Gastrocnemius medialis (tissue), 4 donors: ENCODE data around the gene DRC3. TPM values are rescaled to one million over a fixed set of nuclear protein-coding genes. Genes with fewer than 3 reads are reported as not detected.

Experiments
- ATAC-seq, 2 donors: fragments of 150-250 bp; one replicate each; pipeline ENCODE4 v1.9.1; 2016
- DNase-seq, 2 donors: peaks; one replicate each; pipeline ENCODE4 v3.0.0-alpha.2; 2019
- H3K27ac ChIP-seq, 4 donors: fragments of 200-600 bp; sonication (generic); 1 replicate in 1 of 4; 2 replicates in 3 of 4; pipeline ENCODE4 v1.5.1; 2016 to 2018; ENCODE audit warnings: mild to moderate bottlenecking in 2 of 4, moderate library complexity in 1 of 4
- H3K27me3 ChIP-seq, 3 donors: fragments of 200-600 bp; sonication (generic) in 2 of 3; 1 replicate in 1 of 3; 2 replicates in 2 of 3; pipeline versions ENCODE4 v1.5.1 to v1.6.0; 2016 to 2019; ENCODE audit warnings: mild to moderate bottlenecking in 1 of 3, moderate library complexity in 1 of 3
- H3K36me3 ChIP-seq, 2 donors: fragments of 200-600 bp; sonication (generic) in 1 of 2; one replicate each; pipeline ENCODE4 v1.5.1; 2017 to 2018
- H3K4me1 ChIP-seq, 2 donors: fragments of 200-600 bp; sonication (generic) in 1 of 2; one replicate each; pipeline ENCODE4 v1.5.1; 2016 to 2017; ENCODE audit warnings: mild to moderate bottlenecking in 2 of 2
- H3K4me3 ChIP-seq, 4 donors: fragments of 200-600 bp; sonication (generic) in 3 of 4; 1 replicate in 1 of 4; 2 replicates in 3 of 4; pipeline ENCODE4 v1.5.1; 2016 to 2019; ENCODE audit warnings: mild to moderate bottlenecking in 2 of 4
- H3K9me3 ChIP-seq, 3 donors: fragments of 200-600 bp; sonication (generic) in 2 of 3; 1 replicate in 1 of 3; 2 replicates in 2 of 3; pipeline ENCODE4 v1.5.1; 2016 to 2019
- CTCF ChIP-seq, 5 experiments: fragments of 450-650 bp in 3 of 5; fragments of 200-600 bp in 2 of 5; sonication (generic) in 2 of 5; IDR thresholded peaks in 4 of 5; conservative IDR thresholded peaks in 1 of 5; 1 replicate in 4 of 5; 2 replicates in 1 of 5; pipeline ENCODE4 v1.5.1; 2016 to 2019; ENCODE audit warnings: antibody characterized with exemption in 5 of 5, mild to moderate bottlenecking in 3 of 5, moderate library complexity in 3 of 5
- POLR2A ChIP-seq, 2 donors: fragments of 450-650 bp; IDR thresholded peaks; one replicate each; pipeline ENCODE4 v1.6.1; 2017; ENCODE audit warnings: antibody characterized with exemption in 2 of 2, mild to moderate bottlenecking in 2 of 2, moderate library complexity in 2 of 2
- in situ Hi-C, 4 donors: fragments of 200-750 bp; cut with MboI; loops; one replicate each; pipeline versions ENCODE4 v1.15.0 to v1.8.0; 2017; ENCODE audit warnings: low sequenced_read_pairs in 4 of 4
- intact Hi-C: fragments of 100-400 bp; cut with DNase I; formaldehyde crosslinking; loops from one replicate; pipeline ENCODE4 v1.15.1; 2023; ENCODE audit warnings: low total_unique reads
- total RNA-seq, 4 donors: library from RNA; depleted of rRNA; stranded (reverse); fragments of >200 nt; gene quantifications; one replicate each; pipeline versions ENCODE4 v1.1.0 to v1.2.3, GENCODE V29; 2016

The DRC3 gene
- total RNA-seq, 4 donors from 2014 or later, result 0.05 to 0.81 (median 0.28) TPM

GRCh38 chr17:18006495-18007239 lies 34.0 kb downstream of the DRC3 start:
- intact Hi-C loops, result no loop called here
- DNase-seq (no peak), ATAC-seq (no peak)
- H3K4me3 ChIP-seq, result no peak overlapping the region
- H3K36me3 ChIP-seq, result peaks cover 0 to 3% of the 10 kb centered on the region in 2 donors
- H3K27me3 ChIP-seq, result no peaks in the 10 kb centered on the region
- no peaks in the 10 kb centered on the region for H3K9me3 ChIP-seq
- no peak overlapping the region for H3K27ac ChIP-seq
- peaks cover 6 to 7% of the 10 kb centered on the region in 2 donors for H3K4me1 ChIP-seq
- in situ Hi-C loops, result no loop called here
- TF ChIP-seq CTCF (IDR thresholded peaks at IDR 0.05 in 4 of 5, conservative IDR thresholded peaks at IDR 0.05 in 1 of 5) (no peak), POLR2A (IDR thresholded peaks at IDR 0.05) (no peak)

- in situ Hi-C loops, result no loop called here
- Histone ChIP-seq H3K36me3 (peaks cover 0 to 6% of the 10 kb centered on the region in 2 donors), H3K4me1 (peaks cover 6 to 7% of the 10 kb centered on the region in 2 donors), H3K27ac (no peak overlapping the region), H3K4me3 (no peak overlapping the region), H3K27me3 (no peaks in the 10 kb centered on the region), H3K9me3 (no peaks in the 10 kb centered on the region)
- no peak for TF ChIP-seq CTCF (IDR thresholded peaks at IDR 0.05 in 4 of 5, conservative IDR thresholded peaks at IDR 0.05 in 1 of 5)
- TF ChIP-seq POLR2A (IDR thresholded peaks at IDR 0.05), result no peak
- ATAC-seq (no peak), DNase-seq (no peak)
- intact Hi-C loops, result no loop called here
Measured at GRCh38 chr17:18008496-18009268, 36.0 kb downstream of the DRC3 start.

GRCh38 chr17:18009609-18010420 lies 37.2 kb downstream of the DRC3 start:
- in situ Hi-C loops, result no loop called here

GRCh38 chr17:18011286-18011685 lies 38.6 kb downstream of the DRC3 start:
- Histone ChIP-seq H3K27ac (no peak overlapping the region), H3K4me3 (no peak overlapping the region), H3K9me3 (no peaks in the 10 kb centered on the region), H3K27me3 (no peaks in the 10 kb centered on the region), H3K36me3 (peaks cover 0 to 6% of the 10 kb centered on the region in 2 donors), H3K4me1 (no peaks in the 10 kb centered on the region)
- DNase-seq, result no peak
- no peak for ATAC-seq
- in situ Hi-C loops (no loop called here), intact Hi-C loops (no loop called here)
- TF ChIP-seq CTCF (IDR thresholded peaks at IDR 0.05 in 4 of 5, conservative IDR thresholded peaks at IDR 0.05 in 1 of 5) (no peak), POLR2A (IDR thresholded peaks at IDR 0.05) (no peak)

More at GRCh38 chr17:18009609-18010420, 37.2 kb downstream of the DRC3 start:
- Histone ChIP-seq H3K27me3 (no peaks in the 10 kb centered on the region), H3K27ac (no peak overlapping the region), H3K9me3 (no peaks in the 10 kb centered on the region), H3K36me3 (peaks cover 0 to 6% of the 10 kb centered on the region in 2 donors), H3K4me3 (no peak overlapping the region), H3K4me1 (peaks cover 6 to 7% of the 10 kb centered on the region in 2 donors)
- ATAC-seq (no peak), DNase-seq (no peak)
- intact Hi-C loops, result no loop called here
- no peak for TF ChIP-seq CTCF (IDR thresholded peaks at IDR 0.05 in 4 of 5, conservative IDR thresholded peaks at IDR 0.05 in 1 of 5)
- TF ChIP-seq POLR2A (IDR thresholded peaks at IDR 0.05), result no peak
